Natural killer cell (primary cell): ENCODE data around the gene CSPG4. TPM values are rescaled to one million over a fixed set of nuclear protein-coding genes. Genes with fewer than 3 reads are reported as not detected.

Experiments
- ATAC-seq, 3 donors: fragments of 150-1000 bp in 2 of 3; fragments of 200-7000 bp in 1 of 3; cut with Tn5 transposase; 1 replicate in 1 of 3; 2 replicates in 2 of 3; pipeline ENCODE4 v1.10.0; 2021; ENCODE audit warnings: mild to moderate bottlenecking in 2 of 3, moderate library complexity in 2 of 3
- DNase-seq, 2 donors: peaks; one replicate each; pipeline versions ENCODE4 v3.0.0 to v3.0.0-alpha.2; 2013 to 2021; ENCODE audit warnings: mixed read lengths in 1 of 2
- H3K27ac ChIP-seq: one replicate; pipeline ENCODE4 v1.5.1; 2013; ENCODE audit warnings: mild to moderate bottlenecking, low read length
- H3K27me3 ChIP-seq: one replicate; pipeline ENCODE4 v1.6.1; 2013; ENCODE audit warnings: low read length; ENCODE audit not compliant: control insufficient read depth, insufficient read depth
- H3K36me3 ChIP-seq: one replicate; pipeline ENCODE4 v1.6.1; 2013; ENCODE audit warnings: low read length; ENCODE audit not compliant: control insufficient read depth, insufficient read depth
- H3K4me1 ChIP-seq: one replicate; pipeline ENCODE4 v1.6.1; 2013; ENCODE audit warnings: low read length; ENCODE audit not compliant: control insufficient read depth, insufficient read depth
- H3K4me3 ChIP-seq: one replicate; pipeline ENCODE4 v1.5.1; 2013; ENCODE audit warnings: low read length
- H3K9me3 ChIP-seq: one replicate; pipeline ENCODE4 v1.6.1; 2013; ENCODE audit warnings: low read length; ENCODE audit not compliant: control insufficient read depth, insufficient read depth
- H3K27ac Mint-ChIP-seq, 2 donors: one replicate each; pipeline ENCODE4 v1.8.0; 2022; ENCODE audit warnings: mild to moderate bottlenecking in 2 of 2, mixed read lengths in 2 of 2, moderate library complexity in 1 of 2
- H3K27me3 Mint-ChIP-seq, 2 donors: one replicate each; pipeline ENCODE4 v1.8.0; 2022; ENCODE audit warnings: low read depth in 2 of 2, mixed read lengths in 2 of 2
- H3K36me3 Mint-ChIP-seq: one replicate; pipeline ENCODE4 v1.8.0; 2022; ENCODE audit warnings: mixed read lengths
- H3K4me1 Mint-ChIP-seq, 2 donors: one replicate each; pipeline ENCODE4 v1.8.0; 2022; ENCODE audit warnings: mixed read lengths in 2 of 2
- H3K4me3 Mint-ChIP-seq: one replicate; pipeline ENCODE4 v1.8.0; 2022; ENCODE audit warnings: mild to moderate bottlenecking, moderate library complexity, mixed read lengths
- H3K9me3 Mint-ChIP-seq, 2 donors: one replicate each; pipeline ENCODE4 v1.8.0; 2022; ENCODE audit warnings: mixed read lengths in 2 of 2
- WGBS: methylation state at CpG from one replicate; pipeline ENCODE4 v1.1.7; 2013; ENCODE audit warnings: missing lambda C conversion rate; ENCODE audit not compliant: insufficient coverage; 5-methylcytosine and 5-hydroxymethylcytosine counted together
- intact Hi-C: fragments of 100-400 bp; cut with micrococcal nuclease; formaldehyde crosslinking; loops from one replicate; pipeline ENCODE4 v1.14.2; 2022
- total RNA-seq, 4 donors: library from RNA; stranded (reverse); fragments of 120-200 nt in 1 of 4; gene quantifications; one replicate each; pipeline versions ENCODE4 v1.2.3 to v1.2.4, GENCODE V29; 2013 to 2022
- TF ChIP-seq, protein P1 (sequence below): fragments of 200-600 bp; IDR thresholded peaks from one replicate; pipeline ENCODE4 v1.8.0; 2022; ENCODE audit warnings: antibody characterized with exemption

The CSPG4 gene
- total RNA-seq, 3 donors from 2014 or later (not counting 1 experiment from before 2014, with no cell fraction given): 0.05 to 0.09 (median 0.07) TPM

DNA sequence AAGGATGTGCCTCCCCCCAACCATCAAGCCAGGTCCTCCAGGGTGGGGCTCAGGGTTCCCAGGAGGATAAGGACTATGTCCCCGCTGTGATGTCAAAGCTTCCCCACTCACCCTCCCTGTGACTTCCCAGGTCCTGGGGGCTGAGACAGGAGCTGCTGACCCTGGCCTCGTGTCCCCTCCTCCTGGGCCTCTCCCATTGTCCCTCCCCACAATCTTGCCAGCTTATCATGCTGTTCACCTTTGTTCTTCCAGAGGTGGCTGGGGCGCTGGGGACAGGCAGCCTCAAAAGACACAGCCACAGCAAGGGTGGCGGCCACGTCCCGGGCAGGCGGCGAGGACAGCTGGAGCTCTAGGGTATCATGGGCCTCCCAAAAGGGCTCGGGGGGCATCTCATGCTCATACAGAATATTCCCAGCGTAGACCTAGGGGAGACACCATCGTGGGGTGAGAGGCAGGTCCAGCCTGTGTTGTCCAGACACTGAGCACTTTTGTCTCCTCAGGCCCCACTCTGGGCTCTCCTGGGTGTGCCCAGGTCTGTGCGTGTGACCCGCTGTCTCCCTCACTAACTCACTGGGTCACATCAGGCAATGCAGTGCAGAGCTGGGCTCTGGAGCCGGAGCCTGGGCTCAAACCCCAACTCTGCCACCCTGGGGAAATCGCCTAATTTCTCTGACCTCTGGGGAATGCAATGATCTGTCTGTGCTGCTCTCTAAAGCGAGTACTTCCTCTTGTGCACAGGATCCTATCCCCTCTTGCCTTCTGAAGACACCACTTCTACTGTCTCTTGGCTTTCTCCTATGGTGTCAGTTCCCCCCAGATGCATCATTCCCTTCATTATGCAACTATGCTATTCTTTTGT, 35.0 kb downstream of the CSPG4 start:
- H3K36me3 ChIP-seq: no peaks in the 10 kb centered on the region
- Mint-ChIP-seq H3K4me1 (no peaks in the 10 kb centered on the region), H3K9me3 (no peaks in the 10 kb centered on the region), H3K27ac (no peak overlapping the region), H3K4me3 (no peak overlapping the region), H3K27me3 (peaks cover 0 to 2% of the 10 kb centered on the region in 2 donors), H3K36me3 (no peaks in the 10 kb centered on the region)
- no peaks in the 10 kb centered on the region for H3K4me1 ChIP-seq
- 80% methylated on average over 16 of the region's 16 CpGs for WGBS
- ATAC-seq (no peak), DNase-seq (no peak)
- intact Hi-C loops: no loop called here
- no peak overlapping the region for H3K4me3 ChIP-seq
- no peak overlapping the region for H3K27ac ChIP-seq
- TF ChIP-seq, protein P1, sequence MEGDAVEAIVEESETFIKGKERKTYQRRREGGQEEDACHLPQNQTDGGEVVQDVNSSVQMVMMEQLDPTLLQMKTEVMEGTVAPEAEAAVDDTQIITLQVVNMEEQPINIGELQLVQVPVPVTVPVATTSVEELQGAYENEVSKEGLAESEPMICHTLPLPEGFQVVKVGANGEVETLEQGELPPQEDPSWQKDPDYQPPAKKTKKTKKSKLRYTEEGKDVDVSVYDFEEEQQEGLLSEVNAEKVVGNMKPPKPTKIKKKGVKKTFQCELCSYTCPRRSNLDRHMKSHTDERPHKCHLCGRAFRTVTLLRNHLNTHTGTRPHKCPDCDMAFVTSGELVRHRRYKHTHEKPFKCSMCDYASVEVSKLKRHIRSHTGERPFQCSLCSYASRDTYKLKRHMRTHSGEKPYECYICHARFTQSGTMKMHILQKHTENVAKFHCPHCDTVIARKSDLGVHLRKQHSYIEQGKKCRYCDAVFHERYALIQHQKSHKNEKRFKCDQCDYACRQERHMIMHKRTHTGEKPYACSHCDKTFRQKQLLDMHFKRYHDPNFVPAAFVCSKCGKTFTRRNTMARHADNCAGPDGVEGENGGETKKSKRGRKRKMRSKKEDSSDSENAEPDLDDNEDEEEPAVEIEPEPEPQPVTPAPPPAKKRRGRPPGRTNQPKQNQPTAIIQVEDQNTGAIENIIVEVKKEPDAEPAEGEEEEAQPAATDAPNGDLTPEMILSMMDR: no peak
- no peaks in the 10 kb centered on the region for H3K27me3 ChIP-seq
- no peaks in the 10 kb centered on the region for H3K9me3 ChIP-seq

DNA sequence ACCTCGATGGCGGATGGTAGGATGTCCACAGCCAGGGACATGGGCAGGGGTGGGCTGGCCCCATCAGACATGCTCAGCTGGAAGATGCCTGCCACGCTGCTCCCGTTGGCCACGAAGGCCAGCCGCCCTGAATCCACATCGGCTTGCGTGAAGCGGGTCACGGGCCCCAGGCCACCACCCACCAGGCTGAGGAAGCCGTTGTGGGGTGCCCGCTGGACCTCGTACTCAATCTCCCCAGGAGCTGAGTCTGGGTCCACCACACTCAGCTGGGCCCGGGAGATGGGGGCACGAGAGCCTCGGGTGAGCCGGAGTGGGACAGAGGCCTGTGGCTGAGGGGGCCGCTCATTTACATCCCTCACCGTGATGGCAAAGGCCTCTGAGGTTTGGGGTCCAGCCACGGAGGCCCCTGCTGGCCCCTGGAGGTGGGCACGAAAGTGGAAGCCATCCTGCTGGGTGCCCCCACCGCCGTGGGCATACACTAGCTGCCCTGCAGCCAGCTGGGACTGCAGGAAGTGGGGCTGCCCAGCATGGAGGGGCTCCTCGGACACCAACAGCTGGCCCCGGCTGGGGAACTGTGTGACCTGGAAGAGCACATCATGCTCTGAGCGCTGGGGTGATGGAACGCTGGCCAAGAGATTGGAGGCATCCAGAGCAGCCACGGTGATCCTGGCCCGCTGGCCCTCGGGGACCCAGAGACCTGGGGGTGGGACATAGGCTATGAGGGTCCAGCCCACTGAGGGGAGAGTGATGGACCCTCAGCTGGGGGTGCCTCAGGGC, 35.8 kb downstream of the CSPG4 start:
- no peak overlapping the region for H3K27ac Mint-ChIP-seq
- Histone ChIP-seq H3K4me1 (no peaks in the 10 kb centered on the region), H3K27ac (no peak overlapping the region), H3K36me3 (no peaks in the 10 kb centered on the region), H3K4me3 (no peak overlapping the region), H3K9me3 (no peaks in the 10 kb centered on the region), H3K27me3 (no peaks in the 10 kb centered on the region)
- 90% methylated on average over 30 of the region's 30 CpGs for WGBS
- DNase-seq: no peak
- H3K9me3 Mint-ChIP-seq: no peaks in the 10 kb centered on the region
- no peak overlapping the region for H3K4me3 Mint-ChIP-seq
- H3K36me3 Mint-ChIP-seq: no peaks in the 10 kb centered on the region
- H3K4me1 Mint-ChIP-seq: no peaks in the 10 kb centered on the region
- no peak for ATAC-seq
- TF ChIP-seq, protein P1: no peak
- H3K27me3 Mint-ChIP-seq: peaks cover 0 to 2% of the 10 kb centered on the region in 2 donors
- intact Hi-C loops: no loop called here

DNA sequence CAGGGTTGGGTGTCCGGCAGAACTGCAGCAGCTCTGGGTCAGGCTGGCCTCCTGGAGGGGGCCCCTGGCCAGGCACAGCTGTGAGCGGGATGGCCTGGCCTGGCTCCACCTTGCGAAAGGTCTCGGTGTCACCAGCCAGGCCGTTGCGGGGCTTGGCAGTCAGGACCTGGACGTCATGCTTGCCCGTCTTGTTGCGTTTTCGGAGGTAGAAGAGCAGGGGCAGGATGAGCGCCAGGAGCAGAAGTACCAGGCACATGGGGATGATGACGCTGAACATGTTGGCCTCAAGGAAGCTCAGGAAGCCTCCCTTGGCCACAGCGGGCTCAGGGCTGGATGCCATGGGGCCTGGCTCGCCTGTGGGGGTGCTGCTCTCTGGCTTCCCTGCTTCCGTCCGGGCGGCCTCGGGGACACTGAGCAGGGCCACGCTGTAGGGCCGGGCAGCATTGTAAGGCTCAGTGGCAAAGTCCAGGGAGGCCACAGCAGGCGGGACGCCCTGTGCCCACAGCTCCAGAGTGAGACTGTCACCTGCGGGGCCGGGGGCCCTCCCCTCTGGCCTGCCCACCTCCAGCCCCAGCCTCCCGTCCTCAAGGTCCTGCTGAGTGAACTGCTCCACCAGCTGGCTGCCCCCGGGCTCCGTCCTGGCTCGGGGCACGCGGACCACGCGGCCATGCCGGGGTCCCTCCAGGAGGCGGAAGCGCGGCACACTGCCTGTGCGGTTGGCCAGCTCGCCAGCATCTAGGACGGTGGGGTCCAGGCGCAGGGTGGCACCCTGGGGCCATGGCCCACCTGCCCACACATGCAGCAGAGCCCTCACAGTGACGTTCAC, 36.9 kb downstream of the CSPG4 start:
- no peaks in the 10 kb centered on the region for H3K36me3 Mint-ChIP-seq
- Histone ChIP-seq H3K4me3 (no peak overlapping the region), H3K27me3 (no peaks in the 10 kb centered on the region), H3K36me3 (no peaks in the 10 kb centered on the region), H3K4me1 (no peaks in the 10 kb centered on the region), H3K9me3 (no peaks in the 10 kb centered on the region), H3K27ac (no peak overlapping the region)
- ATAC-seq (no peak), DNase-seq (no peak)
- H3K27ac Mint-ChIP-seq: no peak overlapping the region
- 93% methylated on average over 41 of the region's 41 CpGs for WGBS
- no peaks in the 10 kb centered on the region for H3K9me3 Mint-ChIP-seq
- no peak overlapping the region for H3K4me3 Mint-ChIP-seq
- TF ChIP-seq, protein P1: no peak
- intact Hi-C loops: no loop called here
- no peaks in the 10 kb centered on the region for H3K4me1 Mint-ChIP-seq
- H3K27me3 Mint-ChIP-seq: peaks cover 0 to 2% of the 10 kb centered on the region in 2 donors
